SK-N-MC (cell line): ENCODE data around the gene CCDC137.

Source experiments
- EZH2 ChIP-seq: fragments of 200-600 bp; sonication (generic); IDR thresholded peaks from one replicate; pipeline ENCODE4 v1.6.1; 2017; ENCODE audit warnings: antibody characterized with exemption
- FOXP2 ChIP-seq: optimal IDR thresholded peaks from 2 replicates; pipeline ENCODE3; 2011; ENCODE audit warnings: mild to moderate bottlenecking, moderate library complexity; ENCODE audit not compliant: insufficient read depth; ENCODE audit errors: extremely low read length, control extremely low read depth
- POLR2AphosphoS5 ChIP-seq: IDR thresholded peaks from 2 replicates; pipeline ENCODE4 v1.6.1; 2012; ENCODE audit warnings: mild to moderate bottlenecking, low read depth, low read length, borderline replicate concordance

DNA sequence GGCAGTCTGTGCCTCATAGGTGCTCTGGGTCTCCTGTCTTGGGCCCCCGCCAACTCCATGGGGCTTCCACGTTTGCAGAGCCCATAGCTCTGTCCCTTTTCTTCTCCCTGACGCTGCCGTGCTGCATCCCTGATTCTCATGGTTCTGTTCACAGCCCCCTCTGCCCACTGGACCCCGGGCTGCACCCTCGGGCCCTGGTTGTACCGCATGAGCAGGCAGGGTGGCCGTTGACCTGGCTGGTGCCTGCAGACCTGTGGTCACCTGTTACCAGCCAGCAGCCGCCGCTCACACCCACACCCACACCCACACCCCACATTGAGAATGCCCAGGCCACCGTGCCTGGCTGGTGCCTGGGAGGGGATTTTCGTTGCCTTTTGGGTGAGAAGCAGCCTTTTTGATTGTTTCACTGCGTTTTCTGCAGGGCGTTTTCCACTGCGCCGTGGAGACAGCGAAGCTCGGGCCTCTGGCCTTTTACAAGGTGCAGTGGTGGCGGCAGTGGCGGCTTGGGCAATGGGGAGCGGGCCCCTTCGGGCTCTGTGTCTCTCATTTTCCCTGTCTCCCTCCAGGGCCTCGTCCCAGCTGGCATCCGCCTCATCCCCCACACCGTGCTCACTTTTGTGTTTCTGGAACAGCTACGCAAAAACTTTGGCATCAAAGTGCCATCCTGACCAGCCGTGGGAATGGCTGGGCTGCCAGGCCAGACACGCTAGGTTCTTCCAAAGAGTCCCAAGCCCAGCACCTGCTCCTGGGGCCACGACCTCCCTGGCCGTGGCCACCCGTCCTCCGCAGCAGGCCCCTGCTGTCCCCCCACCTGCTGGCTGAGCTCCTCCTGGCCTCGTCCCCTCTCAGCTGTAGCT is 53.1 kb downstream of the CCDC137 start:
- TF ChIP-seq EZH2: no peak
- TF ChIP-seq POLR2AphosphoS5: no peak
- TF ChIP-seq FOXP2: no peak
